Inflammatory macrophage treated with lipopolysaccharide for 4 hours (primary cell): ENCODE measurements around the gene LASP1NB.
"Not testable (repeated sequence)": the region's sequence is repeated elsewhere in the genome, so short reads cannot be mapped to it uniquely, and the experiment has no call there.

Experiments used
- DNase-seq: peaks from one replicate; pipeline ENCODE4 v3.0.0-alpha.2; 2020

The LASP1NB gene

DNA sequence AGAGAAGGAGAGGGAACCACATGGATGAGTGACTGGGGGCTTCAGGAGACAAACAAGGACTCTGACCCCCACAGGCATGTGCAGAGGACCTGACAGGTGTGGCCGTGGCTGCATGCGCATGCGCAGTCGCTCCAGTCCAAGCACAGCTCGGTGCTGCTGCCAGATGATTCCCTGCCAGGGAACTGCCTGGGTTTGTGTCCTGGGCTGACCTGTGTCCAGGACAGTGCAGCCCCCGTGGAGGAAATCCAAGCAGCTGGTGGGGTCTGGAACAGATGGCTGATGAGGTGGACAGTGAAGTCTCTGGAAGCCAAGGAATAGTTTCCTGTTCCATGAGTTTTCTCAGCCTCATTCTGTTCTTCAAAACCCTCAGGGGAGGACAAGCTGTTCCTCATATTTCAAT is 28.2 kb upstream of the LASP1NB start:
- no peak for DNase-seq

DNA sequence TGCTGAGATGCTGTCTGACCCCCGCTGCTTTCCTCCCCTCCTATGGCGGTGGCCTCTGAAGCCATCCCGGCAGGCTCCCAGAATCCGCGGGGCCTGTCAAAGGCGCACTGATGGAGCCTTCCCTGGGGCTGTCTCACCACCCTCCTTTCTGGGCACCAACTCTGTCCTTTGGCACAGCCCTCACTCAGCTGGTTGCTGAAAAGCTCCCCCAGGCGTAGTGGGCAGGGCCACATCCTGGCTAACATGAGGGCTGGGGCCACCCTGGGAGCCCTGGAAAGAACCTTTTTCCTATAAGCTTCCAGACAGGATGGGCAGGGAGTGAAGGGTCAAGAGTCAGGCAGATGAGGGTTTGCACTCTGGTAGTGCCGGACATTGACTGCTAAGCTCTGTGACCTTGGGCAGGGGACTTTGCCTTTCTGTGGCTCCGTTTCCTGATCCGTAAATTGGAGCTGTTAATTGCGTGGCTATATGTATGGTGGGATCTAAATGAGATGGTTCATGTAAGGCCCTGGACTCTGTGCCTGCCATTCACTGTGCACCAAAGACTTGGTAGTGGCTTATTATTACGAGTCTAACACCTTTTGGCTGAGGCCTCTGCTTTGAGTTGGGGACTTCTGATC is 27.6 kb upstream of the LASP1NB start:
- no peak for DNase-seq

- DNase-seq: no peak
Measured at GRCh38 chr17:38898291-38898679, 27.1 kb upstream of the LASP1NB start.

GRCh38 chr17:38898812-38899348 is 26.5 kb upstream of the LASP1NB start:
- DNase-seq: peak; percentile 67

DNA sequence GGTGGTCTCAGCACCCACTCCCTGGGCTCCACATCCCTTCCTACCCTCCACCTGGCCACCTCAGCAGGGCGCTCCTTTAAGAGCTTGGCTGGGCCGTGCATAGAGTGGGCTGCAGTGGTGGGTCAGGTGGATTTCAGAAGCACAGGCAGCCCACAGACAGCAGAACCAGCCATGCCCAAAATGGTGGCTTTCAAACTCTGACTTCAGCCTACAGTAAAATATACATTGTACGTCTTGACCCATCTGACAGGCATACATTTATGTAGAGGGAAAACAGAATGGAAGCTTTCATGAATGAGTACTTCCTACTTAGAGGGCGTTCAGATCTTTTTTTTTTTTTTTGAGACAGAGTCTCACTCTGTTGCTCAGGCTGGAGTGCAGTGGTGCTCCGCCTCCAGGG is 26.0 kb upstream of the LASP1NB start:
- DNase-seq: peak; percentile 23

DNA sequence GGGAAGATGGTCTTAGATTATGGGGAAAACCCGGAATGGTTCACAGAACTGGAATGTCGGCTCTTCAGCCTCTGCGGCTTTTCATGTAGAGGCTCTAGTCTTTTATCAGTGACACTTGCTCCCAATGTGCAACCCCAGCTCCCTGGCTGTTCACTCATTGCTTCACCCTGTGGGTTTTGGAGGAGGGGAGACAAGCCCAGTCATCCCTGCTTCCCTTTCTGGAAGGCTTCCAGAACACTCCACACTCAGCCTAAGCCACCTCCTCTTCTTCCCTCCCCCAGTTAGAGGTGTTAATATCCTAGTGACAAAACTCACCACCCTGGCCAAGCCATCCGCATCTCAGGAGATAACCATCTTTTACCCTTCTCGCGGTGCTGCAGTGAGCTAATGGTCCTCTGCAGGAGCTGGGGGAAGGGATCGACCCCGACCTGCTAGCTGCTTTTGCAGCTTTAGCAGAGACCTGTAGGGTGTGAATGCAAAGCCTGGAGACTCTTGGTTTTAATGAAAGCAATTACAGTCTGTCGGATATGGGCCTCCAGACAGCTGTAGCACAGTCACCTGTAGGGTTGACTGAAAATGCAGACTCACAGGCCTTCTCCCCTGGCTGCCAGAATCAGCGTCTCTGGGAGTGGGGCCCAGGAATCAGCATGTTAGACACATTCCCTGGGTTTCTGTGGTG is 24.3 kb upstream of the LASP1NB start:
- peak; percentile 89 for DNase-seq

DNA sequence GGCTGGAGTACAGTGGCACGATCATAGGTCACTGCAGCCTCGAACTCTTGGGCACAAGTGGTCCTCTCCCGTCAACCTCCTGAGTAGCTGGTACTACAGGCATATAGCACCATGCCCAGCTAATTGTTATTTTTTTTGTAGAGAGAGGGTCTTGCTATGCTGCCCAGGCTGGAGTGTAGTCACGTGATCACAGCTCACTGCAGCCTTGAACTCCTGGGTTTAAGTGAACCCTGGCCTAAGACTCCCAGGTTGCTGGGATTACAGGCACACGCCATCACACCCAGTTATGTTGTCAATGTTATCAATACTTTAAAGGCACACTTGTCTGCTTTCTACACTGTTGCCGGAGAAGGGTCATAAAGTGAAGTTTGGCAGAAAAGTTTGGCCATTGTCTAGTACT is 22.0 kb upstream of the LASP1NB start:
- DNase-seq: no peak

GRCh38 chr17:38904892-38905291 is 20.5 kb upstream of the LASP1NB start:
- no peak for DNase-seq

DNA sequence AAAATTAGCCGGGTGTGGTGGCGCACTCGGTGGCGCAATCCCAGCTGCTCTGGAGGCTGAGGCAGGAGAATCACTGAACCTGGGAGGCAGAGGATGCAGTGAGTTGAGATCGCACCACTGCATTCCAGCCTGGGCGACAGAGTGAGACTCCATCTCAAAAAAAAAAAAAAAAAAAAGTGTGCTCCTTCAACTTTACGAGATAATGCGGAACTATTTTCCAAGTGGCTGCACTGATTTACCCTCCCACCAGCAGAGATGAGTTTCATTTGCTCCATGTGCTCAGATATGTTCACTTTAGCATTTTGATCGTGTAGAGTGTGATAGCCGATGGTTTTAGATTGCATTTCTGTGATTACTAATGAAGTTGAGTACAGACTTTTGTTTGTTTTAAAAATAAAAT is 20.0 kb upstream of the LASP1NB start:
- no peak for DNase-seq

- DNase-seq: peak; percentile 75
Measured at GRCh38 chr17:38906460-38907228, 18.8 kb upstream of the LASP1NB start.

DNA sequence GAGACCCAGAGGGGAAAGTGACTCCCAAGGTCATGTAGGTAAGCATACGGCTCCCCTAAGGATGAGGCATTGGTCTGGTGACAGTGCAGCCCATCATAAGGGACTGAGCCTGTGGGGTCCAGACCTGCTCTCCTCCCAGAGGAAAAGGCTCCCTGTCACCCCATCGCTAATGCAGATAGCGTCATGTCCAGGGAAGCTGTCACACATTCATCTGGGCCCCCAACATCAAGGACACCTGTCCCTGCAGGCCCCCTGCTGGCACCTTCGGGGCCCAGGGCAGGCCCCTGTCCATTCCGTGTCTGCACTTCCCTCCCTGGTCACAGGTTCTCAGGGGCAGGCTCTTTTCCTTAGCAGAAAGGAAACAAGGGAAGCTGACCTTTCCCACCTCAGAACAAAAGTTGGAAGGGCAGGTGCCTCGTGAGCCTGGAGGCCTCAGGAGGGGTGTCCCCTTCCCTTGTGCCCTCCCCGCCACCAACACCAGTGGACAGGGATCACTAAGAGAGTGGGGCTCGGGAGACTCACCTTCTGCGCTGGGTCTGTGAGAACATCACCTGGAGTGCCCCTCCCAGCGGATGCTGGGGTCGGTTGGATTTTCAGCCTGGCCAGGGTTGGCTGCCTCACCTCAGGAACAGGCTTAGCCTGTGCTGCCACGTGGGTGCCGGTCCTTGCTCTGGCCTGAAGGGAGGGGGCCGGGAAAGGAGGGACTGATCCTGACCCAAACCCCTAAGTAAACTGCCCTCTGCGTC is 17.3 kb upstream of the LASP1NB start:
- no peak for DNase-seq

- DNase-seq: no peak
Measured at GRCh38 chr17:38908676-38909181, 16.7 kb upstream of the LASP1NB start.

GRCh38 chr17:38910325-38910724 is 15.1 kb upstream of the LASP1NB start:
- no peak for DNase-seq

DNA sequence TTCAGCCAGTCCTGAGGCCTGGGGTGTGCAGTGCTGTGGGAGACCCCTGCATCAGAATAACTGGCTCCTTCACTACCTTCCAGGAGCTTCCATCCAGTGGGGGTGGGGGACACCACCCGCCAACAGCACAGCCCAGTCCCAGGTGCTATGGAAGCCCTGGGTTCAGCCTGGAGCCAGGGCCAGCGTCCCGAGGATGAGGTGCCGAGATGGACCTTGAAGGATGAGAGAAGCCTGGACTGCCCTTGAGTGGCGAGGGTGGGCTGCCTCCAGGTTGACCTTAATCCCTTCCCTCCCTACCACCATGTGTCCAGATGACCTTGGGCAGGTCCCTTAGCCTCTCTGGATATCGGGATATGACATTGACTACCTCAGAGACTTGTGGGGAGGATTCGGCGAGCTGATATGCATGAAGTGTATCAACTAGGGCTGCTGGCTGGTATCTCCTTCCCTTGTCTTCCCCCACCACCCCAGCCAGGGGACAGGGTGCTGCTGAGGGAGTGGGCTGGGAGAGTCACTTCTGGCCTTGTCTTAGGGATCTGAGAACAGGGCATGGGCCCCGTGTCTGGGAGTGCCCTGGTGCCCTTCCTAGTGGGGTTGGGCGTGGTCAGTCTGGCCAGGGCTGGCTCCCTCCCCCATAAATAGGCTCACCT is 14.2 kb upstream of the LASP1NB start:
- no peak for DNase-seq

- DNase-seq: not testable (repeated sequence)
Measured at GRCh38 chr17:38911731-38912081, 13.7 kb upstream of the LASP1NB start.

GRCh38 chr17:38912221-38912813 is 13.1 kb upstream of the LASP1NB start:
- DNase-seq: no peak

DNA sequence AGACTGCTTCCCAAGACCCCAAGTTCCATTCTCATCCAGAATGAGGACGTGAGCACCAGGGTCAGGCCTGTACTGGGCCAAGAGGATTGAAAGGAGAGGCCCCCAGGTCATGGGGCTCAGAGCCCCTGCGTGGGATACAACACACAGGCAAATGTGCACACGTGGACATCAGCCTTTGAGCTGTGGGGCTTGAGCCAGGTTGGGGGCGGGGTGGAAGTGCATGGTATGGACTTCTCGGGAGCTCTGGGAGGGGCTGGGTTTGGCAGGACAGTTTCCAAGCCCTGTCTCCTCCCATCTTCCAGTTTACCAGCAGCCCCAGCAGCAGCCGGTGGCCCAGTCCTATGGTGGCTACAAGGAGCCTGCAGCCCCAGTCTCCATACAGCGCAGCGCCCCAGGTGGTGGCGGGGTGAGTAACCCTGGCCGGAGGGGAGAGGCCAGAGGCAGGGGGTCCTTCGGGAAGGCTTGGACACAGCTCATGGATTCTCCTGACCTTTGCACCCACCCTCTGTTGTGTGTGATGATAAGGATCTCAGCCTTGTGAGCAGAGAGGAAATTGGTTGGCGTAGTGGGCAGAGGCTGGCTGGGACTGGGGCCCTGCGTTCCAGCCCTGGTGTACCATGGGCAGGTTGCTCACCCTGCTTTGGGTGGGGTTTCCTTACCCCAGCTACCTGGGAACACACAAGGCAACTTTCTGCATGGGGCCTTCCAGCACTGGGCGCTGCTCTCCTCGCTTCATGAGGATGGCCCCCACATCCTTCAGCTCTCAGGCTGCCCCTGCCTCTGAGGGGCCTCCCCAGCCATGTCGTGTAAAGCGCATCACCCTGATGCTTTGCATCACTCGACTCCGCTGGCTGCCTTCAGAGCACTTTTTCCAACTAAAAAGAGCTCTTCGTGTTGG is 10.4 kb upstream of the LASP1NB start:
- no peak for DNase-seq

DNA sequence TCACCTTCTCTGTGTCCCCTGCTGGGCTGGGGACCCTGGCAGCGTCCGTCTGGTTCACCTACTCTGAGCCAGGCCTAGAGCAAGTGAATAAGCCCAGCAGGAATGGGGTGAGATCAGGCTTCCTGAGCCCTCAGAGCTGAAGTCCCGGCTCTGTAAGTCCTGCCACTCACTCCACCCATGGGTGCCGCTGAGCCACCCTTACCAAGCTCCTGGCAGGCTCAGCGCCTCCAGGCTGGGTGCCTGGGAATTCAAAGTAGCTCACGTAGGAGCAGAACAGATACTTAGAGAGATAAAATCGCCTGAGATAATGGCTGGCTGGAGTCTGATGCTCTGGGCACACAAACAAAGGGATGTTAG is 9.8 kb upstream of the LASP1NB start:
- DNase-seq: no peak

DNA sequence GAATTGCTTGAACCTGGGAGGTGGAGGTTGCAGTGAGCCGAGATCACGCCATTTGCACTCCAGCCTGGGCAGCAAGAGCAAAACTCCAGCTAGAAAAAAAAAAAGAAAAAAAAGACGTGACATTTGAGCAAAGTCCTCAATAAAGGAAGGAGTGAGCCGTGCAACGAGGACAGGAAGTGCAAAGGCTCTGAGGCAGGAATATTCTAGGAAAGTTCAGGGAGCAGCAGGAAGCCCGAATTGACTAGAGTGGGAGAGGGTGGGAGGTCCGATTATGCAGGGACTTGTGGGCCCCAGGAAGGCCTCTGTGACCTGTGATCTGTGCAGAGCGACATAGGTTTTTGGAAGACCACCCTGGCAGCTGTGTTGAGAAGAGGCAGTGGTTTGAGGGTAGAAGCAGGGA is 8.6 kb upstream of the LASP1NB start:
- no peak for DNase-seq

DNA sequence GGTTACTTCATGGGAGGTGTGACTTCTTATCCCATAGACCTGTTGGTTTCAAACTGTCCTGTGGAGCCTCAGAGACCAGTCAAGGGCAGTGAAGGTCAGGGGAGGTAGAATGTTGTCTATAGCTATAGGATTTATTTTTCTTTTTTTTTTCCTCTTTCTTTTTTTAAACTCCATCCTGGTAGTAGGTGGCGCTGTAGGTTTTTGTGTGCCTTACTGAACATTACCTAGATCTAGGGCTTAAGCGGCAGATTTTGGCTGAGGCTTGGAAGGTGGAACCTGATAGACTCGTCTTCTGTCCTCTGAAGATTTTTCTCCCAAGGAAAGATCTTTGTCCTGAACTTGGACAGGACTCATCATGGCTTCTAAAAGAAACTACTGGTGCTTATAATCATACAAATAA is 8.2 kb upstream of the LASP1NB start:
- DNase-seq: no peak
